ENCODE results near the gene SPHKAP. TPM values are rescaled to one million over a fixed set of nuclear protein-coding genes. Genes with fewer than 3 reads are reported as not detected.
"Not testable (repeated sequence)": the region's sequence is repeated elsewhere in the genome, so short reads cannot be mapped to it uniquely, and the experiment has no call there.

SPHKAP gene
- polyA plus RNA-seq, 3 donors: 0.01 to 0.11 TPM; not detected in 1

GRCh38 chr2:227939271-227940027 lies 242.0 kb downstream of the SPHKAP start:
- WGBS, 3 donors: 53 to 57% (median 53%) methylated on average over 11 of the region's 11 CpGs
- H3K27ac ChIP-seq (ENCODE audit: low read depth, low read length): no peak overlapping the region

GRCh38 chr2:227936249-227936648 lies 245.2 kb downstream of the SPHKAP start:
- 62 to 73% (median 69%) methylated on average over 7 of the region's 7 CpGs for whole genome bisulfite sequencing, 3 donors
- H3K27ac ChIP-seq (ENCODE audit: low read depth, low read length): not testable (repeated sequence)

GRCh38 chr2:227933884-227934283 lies 247.6 kb downstream of the SPHKAP start:
- 72 to 79% (median 77%) methylated on average over 1 of the region's 1 CpG for WGBS, 3 donors

GRCh38 chr2:227932403-227932802 lies 249.1 kb downstream of the SPHKAP start:
- 64 to 77% (median 67%) methylated on average over 2 of the region's 2 CpGs for whole genome bisulfite sequencing, 3 donors
- H3K27ac ChIP-seq (ENCODE audit: low read depth, low read length): no peak overlapping the region

More at GRCh38 chr2:227933884-227934283, 247.6 kb downstream of the SPHKAP start:
- H3K27ac ChIP-seq (ENCODE audit: low read depth, low read length): no peak overlapping the region

- 82 to 90% (median 89%) methylated on average over 6 of the region's 6 CpGs for WGBS, 3 donors
- no peak overlapping the region for H3K27ac ChIP-seq (ENCODE audit: low read depth, low read length)
Observed at GRCh38 chr2:227932001-227932400, 249.5 kb downstream of the SPHKAP start.
